ENCODE results near the gene SLC16A1. TPM values are rescaled to one million over a fixed set of nuclear protein-coding genes. Genes with fewer than 3 reads are reported as not detected.

Gene SLC16A1
- total and polyA plus RNA-seq, 2 of the 8 experiments (the other 6 are each of a cell fraction or from before 2014, with no cell fraction given): 435 to 545 TPM

DNA sequence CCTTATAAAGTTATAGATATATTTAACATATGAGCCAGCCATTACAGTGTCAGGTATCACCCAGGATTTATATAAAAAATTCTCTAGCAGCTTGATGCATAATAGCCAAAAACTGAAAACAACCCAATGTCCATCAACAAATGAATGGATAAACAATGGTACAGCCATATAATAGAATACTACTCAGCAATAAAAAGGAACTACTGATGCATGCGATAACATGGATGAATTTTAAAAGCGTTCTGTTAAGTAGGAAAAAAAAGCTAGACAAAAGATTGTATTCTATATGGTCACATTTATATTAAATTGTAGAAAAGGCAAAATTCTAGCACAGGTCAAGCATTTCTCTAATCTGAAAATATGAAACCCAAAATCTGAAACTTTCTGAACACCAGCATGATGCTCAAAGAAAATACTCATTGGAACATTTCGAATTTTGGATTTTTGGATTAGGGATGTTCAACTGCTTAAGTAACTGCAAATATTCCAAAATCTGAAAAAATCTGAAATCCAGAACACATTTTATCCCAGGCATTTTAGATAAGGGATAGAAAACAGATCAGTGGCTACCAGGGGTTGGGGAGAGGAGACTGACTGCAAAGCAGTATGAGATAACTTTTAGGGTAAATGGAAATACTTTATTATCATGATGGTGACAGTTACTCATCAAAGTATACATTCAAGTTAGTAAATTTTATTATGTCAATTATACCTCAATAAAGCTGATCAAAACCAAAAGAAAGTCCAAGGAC is 22.0 kb downstream of the SLC16A1 start:
- no peaks in the 10 kb centered on the region for H3K9me3 ChIP-seq (ENCODE audit: insufficient read depth in 2 of 2, low read depth in 1 of 2, low read length in 1 of 2)
- H3K23me2 ChIP-seq (ENCODE audit: low read depth, low read length): no peaks in the 10 kb centered on the region
- no peak overlapping the region for H2BK15ac ChIP-seq (ENCODE audit: low read length)
- H3K79me1 ChIP-seq (ENCODE audit: low read depth, low read length): no peaks in the 10 kb centered on the region
- no peaks in the 10 kb centered on the region for H3K27me3 ChIP-seq (replicated peaks in 1 of 4; ENCODE audit: control insufficient read depth in 3 of 4, extremely low read depth in 1 of 4, insufficient read depth in 3 of 4, low read length in 3 of 4)
- H2BK20ac ChIP-seq (ENCODE audit: low read length): no peak overlapping the region
- H2BK120ac ChIP-seq (replicated peaks; ENCODE audit: low read depth, low read length): no peak overlapping the region
- peaks cover 44 to 100% of the 10 kb centered on the region in 2 experiments for H3K79me2 ChIP-seq (ENCODE audit: control insufficient read depth in 1 of 2, insufficient read depth in 2 of 2, low read length in 2 of 2)
- H3K56ac ChIP-seq (replicated peaks; ENCODE audit: insufficient read length, low read depth, low read length): no peak overlapping the region
- 88% methylated on average over 3 of the region's 3 CpGs; no CpG with 5 or more reads in 1 of the 2 experiments for WGBS, 2 experiments (ENCODE audit: extremely low coverage in 1 of 2, insufficient coverage in 1 of 2, insufficient read length in 1 of 2, insufficient replicate concordance in 2 of 2, low coverage in 1 of 2, low lambda C conversion rate in 2 of 2, missing lambda C conversion rate in 1 of 2)
- POLR2A ChIA-PET (ENCODE audit: partially characterized antibody): interaction anchor here (0.7 to 6.8 kb wide), 6 partner anchors 13 to 139 kb away, joined by 3 to 40 read pairs (median 4); partner anchors contain the start of gene LRIG2
- peaks cover 14 to 15% of the 10 kb centered on the region in 2 experiments for H4K20me1 ChIP-seq (replicated peaks in 1 of 2; ENCODE audit: control insufficient read depth in 1 of 2, insufficient read depth in 2 of 2, low read length in 2 of 2)
- no peak overlapping the region for H3K18ac ChIP-seq (ENCODE audit: extremely low read depth, low read length)
- H2AK5ac ChIP-seq (ENCODE audit: low read depth, low read length): no peak overlapping the region
- H3K4me3 ChIP-seq (ENCODE audit: extremely low read depth in 1 of 4, insufficient read depth in 2 of 4, low read depth in 3 of 4, low read length in 4 of 4): no peak overlapping the region
- no peak overlapping the region for H3K9ac ChIP-seq (replicated peaks in 1 of 4; ENCODE audit: extremely low read depth in 1 of 4, low read depth in 3 of 4, low read length in 3 of 4)
- no peak overlapping the region for H3K27ac ChIP-seq (ENCODE audit: low read depth, low read length)
- no peak overlapping the region for H4K8ac ChIP-seq (ENCODE audit: extremely low read depth, insufficient read depth, low read length)
- no peak overlapping the region for H3K4ac ChIP-seq (replicated peaks; ENCODE audit: insufficient read length, low read depth, low read length)
- no peak overlapping the region for H3K23ac ChIP-seq (ENCODE audit: insufficient read length)
- no peak overlapping the region for H3K14ac ChIP-seq (ENCODE audit: insufficient read length)
- no peak for TF ChIP-seq NANOG (IDR thresholded peaks at IDR 0.05; ENCODE audit: insufficient read depth, low read depth, low read length, poor library complexity, severe bottlenecking)
- no peak for TF ChIP-seq RFX5 (IDR thresholded peaks at IDR 0.05; ENCODE audit: borderline replicate concordance, low read depth, low read length)
- TF ChIP-seq POLR2AphosphoS5 (IDR thresholded peaks at IDR 0.05; ENCODE audit: low read depth, low read length): no peak
- TF ChIP-seq SRF (IDR thresholded peaks at IDR 0.05; ENCODE audit: low read depth, low read length): no peak
- TF ChIP-seq, protein P1, sequence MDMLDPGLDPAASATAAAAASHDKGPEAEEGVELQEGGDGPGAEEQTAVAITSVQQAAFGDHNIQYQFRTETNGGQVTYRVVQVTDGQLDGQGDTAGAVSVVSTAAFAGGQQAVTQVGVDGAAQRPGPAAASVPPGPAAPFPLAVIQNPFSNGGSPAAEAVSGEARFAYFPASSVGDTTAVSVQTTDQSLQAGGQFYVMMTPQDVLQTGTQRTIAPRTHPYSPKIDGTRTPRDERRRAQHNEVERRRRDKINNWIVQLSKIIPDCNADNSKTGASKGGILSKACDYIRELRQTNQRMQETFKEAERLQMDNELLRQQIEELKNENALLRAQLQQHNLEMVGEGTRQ (IDR thresholded peaks at IDR 0.05; ENCODE audit: low read length): no peak
- no peak for TF ChIP-seq SUZ12 (IDR thresholded peaks at IDR 0.05; ENCODE audit: low read length)
- TF ChIP-seq FOSL1 (IDR thresholded peaks at IDR 0.05; ENCODE audit: insufficient read depth, low read depth, low read length): no peak
- no peak for TF ChIP-seq BACH1 (IDR thresholded peaks at IDR 0.05; ENCODE audit: low read length)
- no peak for TF ChIP-seq CREB1 (IDR thresholded peaks at IDR 0.05)
- peaks cover 3 to 33% (median 6%) of the 10 kb centered on the region in 4 experiments for H3K36me3 ChIP-seq (ENCODE audit: control insufficient read depth in 2 of 4, insufficient read depth in 4 of 4, low read length in 3 of 4)
- H2BK5ac ChIP-seq (ENCODE audit: low read depth, low read length): no peak overlapping the region
- FAIRE-seq: no peak
- H3K4me2 ChIP-seq (ENCODE audit: insufficient read depth in 1 of 2, low read depth in 2 of 2, low read length in 2 of 2): no peak overlapping the region
- peaks cover 0 to 3% (median 1%) of the 10 kb centered on the region in 4 experiments; a peak in 3 of 7 replicates for H3K4me1 ChIP-seq (replicated peaks in 1 of 4; ENCODE audit: control insufficient read depth in 3 of 4, insufficient read depth in 4 of 4, low read length in 3 of 4)
- no peak overlapping the region for H2BK12ac ChIP-seq (ENCODE audit: low read depth, low read length)
- no peak overlapping the region for H4K91ac ChIP-seq (replicated peaks; ENCODE audit: insufficient read length, low read length)
- CTCF ChIA-PET (ENCODE audit: partially characterized antibody): interaction anchor here (0.8 to 1.9 kb wide), 3 partner anchors 108 to 138 kb away, joined by 3 to 6 read pairs (median 5); no protein-coding TSS in a partner anchor
- DNase-seq (ENCODE audit: low read depth in 1 of 2, low spot score in 2 of 2): no peak
- H4K5ac ChIP-seq (ENCODE audit: insufficient read length, low read depth, low read length): no peak overlapping the region
- no peak overlapping the region for H2AFZ ChIP-seq (ENCODE audit: low read length)

Data from H1 (cell line).